GM18505 (cell line): Measurements from ENCODE around the gene SFXN5.

Experiments used
- ATAC-seq: cut with Tn5 transposase; IDR thresholded peaks from one replicate; pipeline ENCODE4 v1.9.1; 2021; ENCODE audit not compliant: unreplicated experiment
- POLR2A ChIP-seq: IDR thresholded peaks from 4 replicates; pipeline ENCODE4 v1.6.1; 2011; ENCODE audit warnings: borderline replicate concordance; ENCODE audit not compliant: insufficient read depth, insufficient read length; ENCODE audit errors: extremely low read depth

Gene SFXN5

DNA sequence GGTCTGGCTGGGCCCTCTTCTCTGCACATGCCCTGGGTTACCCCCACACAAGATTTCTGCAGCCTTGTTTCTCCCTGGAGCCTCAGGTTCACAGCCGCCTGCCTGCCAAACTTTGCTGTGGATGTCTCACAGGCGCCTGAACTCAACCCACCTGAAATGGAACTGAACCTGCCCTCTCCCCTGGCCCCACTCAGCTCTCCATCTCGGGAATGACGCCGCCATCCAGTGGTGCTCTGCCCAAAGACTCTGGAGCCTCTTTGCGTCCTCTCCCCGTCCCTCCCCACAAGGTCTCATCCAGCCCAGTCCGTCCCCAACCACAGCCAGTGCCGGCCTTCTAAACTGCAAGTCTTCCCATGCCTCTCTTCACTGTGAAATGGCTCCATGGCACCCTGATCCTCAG, 125.0 kb downstream of the SFXN5 start:
- ATAC-seq, result no peak
- TF ChIP-seq POLR2A, result no peak

DNA sequence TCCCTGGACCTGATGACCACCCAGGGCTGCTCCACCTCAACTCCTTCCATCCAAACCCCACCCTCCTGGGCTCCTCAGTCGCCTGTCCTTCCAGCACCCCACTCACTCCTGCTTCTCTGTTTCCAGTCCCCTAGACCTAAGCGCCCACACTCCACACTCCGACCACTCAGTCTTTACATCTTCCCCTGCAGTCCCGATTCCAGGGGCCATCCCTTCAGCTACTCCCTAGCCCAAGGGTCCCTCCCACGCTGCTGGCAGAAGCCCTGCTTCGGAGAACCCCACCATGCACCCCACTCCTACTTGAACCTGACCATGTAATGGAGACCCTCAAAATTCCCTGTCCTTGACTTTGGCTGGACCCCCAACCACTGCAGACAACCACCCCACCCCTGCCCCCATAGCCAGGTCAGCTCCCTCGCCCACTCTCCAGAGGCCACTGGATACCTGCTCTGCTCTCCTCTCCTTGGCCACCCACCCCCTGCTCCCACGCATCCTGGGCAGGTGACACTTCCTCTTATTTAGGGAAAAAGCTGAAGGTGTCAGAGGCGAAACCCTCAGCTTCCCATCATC, 126.0 kb downstream of the SFXN5 start:
- ATAC-seq, result no peak
- TF ChIP-seq POLR2A, result no peak

DNA sequence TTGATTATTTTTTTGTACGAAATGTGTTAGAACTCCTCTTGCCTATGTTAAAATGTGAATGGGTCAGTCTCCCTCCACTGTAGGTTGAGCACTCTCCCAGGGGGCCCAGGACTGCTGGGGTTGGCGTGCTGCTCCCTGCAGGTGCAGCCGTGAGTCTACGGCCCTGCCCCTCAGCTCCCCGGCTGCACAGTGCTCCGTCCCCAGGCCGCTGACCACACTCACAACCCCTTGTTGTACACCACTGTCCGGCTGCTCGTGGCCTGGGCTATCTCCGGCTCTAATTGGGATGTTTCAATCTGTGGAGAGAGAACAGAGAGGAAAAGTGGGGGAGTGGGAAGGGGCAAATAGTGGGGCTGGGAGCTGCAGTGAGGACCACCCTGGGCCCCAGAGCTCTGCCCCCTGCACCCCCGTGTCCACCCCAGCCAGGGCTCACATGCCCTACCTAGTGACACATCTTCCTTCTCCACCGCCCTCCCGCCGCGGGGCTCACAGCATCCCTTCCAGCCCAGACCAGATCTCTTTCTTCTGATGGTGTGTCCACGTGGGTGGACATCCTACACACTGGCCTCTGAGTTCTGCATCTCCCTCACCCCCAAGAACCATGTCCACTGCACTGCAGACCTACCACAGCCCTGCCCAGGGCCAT, 126.6 kb downstream of the SFXN5 start:
- TF ChIP-seq POLR2A, result no peak
- no peak for ATAC-seq

DNA sequence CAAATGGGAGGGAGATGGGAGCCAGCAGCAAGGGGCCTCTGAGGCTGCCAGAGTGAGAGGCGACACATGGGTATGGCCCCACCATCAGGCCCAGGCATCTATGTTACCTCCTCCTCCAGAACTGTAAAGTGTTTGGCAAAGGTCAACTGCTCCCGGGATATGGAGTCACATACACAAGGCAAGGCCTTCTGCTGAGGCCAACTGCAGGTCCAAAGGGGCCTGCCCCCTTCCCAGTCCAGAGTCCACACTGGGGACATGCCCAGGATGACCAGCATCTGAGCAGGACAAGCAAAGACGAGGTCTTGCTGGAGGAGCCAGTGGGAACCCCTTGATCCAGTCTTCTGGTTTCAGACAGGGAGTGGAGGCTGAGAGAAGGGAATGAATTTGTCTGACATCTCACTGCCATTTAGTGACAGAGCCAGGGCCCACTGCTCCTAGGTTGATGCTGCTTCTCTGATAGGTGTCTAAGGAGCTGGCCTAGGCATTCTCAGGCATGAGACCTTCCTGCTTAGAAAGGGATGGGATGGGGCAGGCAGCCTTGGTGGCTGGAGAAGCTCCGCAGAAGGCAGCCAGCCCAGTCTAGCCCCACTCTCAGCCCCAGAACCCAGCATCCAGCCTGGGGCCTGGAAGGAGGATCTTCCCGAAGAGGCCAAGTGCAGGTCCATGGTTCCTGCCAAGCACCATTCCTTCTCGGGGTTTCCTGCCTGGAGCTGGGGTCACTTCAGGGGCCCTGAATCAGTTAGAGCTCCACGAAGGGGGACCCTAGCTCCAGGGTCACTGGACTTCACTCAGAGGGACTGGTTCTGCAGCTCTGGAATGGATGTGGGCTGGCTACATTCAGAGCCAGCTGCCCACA, 127.7 kb downstream of the SFXN5 start:
- no peak for TF ChIP-seq POLR2A
- no peak for ATAC-seq

DNA sequence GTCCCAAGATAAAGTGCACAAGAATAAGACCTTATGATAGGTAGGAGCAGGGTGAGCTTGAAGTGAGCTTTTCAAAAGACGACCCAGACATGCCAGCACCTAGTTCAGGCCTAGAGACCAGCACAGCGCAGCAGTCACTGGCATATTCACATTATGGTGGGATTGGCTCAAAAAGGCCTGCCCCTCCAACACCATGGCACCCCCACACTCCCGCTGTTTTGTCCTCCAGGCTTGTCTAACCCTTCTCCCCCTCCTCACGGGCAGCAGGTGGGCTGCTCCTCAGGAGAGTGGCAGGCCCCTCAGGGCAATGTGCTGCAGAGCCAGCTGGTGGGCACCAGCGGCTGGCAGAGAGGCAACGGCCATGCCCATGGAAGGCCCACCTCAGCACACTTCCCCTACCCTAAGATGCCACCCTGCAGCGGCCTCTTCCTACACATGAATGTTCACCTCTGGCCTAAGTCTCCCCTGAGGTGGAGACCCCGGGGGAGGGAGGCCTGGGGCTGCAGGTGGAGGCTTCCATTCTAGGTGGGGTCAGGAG, 128.6 kb downstream of the SFXN5 start:
- no peak for ATAC-seq
- TF ChIP-seq POLR2A, result no peak

DNA sequence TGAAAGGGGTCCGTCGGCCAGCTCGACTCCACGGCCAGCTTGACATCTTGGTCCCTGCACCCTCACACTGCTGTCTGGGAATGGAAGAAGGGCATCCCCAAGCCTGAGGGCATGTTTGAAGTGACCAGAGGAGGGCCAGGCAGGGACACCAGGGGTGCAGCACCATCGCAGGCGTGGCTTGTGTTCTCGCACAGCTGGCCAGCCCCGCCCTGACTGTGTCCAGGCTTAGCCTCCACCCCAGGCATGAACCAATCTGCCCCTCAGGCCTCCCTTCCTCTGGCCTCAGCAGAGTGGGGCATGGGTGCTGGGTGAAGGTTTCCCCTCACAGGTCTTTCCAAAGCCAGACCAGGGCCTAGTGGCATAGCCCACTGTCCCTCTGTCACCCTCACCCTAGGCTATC, 129.2 kb downstream of the SFXN5 start:
- no peak for TF ChIP-seq POLR2A
- no peak for ATAC-seq

DNA sequence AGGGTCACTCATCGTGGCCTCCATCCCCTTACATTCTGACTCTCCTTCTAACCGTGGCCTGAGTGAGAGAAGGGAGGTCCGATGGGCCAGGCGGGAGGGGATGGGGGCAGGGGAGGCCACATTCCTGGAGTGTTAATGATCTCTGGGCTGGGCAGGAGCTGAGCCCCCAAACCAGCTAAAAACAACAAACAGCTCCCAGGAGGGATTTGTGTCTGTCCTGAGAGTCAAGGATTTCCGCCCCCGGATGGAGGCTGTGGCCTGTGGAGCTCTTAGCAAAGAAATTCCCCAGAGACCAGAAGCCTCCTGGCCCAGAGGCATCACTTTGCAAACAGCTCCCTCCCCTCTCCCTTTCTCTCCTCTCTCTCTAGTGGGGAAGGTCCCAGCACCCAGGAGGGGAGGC, 130.7 kb downstream of the SFXN5 start:
- TF ChIP-seq POLR2A, result no peak
- no peak for ATAC-seq

DNA sequence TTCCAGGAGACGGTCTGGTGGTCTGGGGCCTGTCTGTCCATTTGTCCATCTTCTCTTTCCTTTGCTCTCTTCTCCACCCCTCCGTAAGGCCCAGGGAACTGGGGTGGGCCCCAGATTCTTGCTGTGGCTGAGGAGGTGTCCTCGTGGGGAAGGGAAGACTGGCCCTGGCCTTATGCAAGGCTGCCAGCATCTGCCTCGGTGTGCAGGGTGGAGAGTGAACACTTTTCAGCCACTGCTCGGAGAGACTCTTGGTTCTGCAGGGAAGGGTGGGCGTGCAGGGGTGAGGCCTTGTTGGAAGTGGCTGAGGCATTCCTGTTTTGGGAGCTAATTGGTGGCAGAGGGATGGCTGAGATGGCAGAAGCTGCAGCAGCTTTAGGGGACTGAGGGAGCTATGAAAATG, 131.2 kb downstream of the SFXN5 start:
- no peak for ATAC-seq

DNA sequence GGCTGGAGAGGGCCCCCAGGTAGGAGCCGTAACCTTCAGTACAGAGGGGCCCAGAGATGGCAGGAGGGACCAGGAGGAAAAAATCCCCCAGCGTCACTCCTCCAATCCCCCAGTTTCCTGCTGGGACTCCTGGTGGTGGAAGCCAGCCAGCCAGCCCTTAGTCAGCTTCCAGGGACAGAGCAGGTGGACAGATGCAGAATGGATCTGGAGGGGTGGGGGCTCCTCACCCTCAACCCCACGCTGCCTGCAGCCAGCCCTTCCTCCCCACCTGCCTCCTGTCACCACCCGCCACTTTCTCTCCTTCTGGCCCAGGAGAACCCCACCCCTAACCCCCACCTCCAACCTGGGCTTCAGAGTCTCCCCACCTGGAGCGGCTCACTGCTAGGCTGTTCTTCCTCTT, 133.1 kb downstream of the SFXN5 start:
- ATAC-seq, result no peak
- no peak for TF ChIP-seq POLR2A

More for the DNA sequence above, 131.2 kb downstream of the SFXN5 start:
- TF ChIP-seq POLR2A, result no peak

DNA sequence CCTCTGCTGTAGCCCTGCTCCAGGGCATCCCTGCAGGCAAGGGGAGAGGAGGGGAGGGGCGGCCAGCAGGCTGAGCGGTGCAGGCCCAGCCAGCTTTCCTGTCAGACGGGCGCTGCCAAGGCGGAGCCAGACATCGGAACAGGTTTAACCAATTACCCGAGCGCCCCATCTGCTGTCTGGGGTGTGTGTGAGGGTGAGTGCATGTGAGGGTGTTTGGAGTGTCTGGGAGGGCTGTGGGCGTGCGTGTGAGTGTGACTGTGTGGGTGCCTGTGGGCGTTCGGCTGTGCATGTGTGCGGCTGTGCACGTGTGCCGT, 134.2 kb downstream of the SFXN5 start:
- no peak for ATAC-seq

DNA sequence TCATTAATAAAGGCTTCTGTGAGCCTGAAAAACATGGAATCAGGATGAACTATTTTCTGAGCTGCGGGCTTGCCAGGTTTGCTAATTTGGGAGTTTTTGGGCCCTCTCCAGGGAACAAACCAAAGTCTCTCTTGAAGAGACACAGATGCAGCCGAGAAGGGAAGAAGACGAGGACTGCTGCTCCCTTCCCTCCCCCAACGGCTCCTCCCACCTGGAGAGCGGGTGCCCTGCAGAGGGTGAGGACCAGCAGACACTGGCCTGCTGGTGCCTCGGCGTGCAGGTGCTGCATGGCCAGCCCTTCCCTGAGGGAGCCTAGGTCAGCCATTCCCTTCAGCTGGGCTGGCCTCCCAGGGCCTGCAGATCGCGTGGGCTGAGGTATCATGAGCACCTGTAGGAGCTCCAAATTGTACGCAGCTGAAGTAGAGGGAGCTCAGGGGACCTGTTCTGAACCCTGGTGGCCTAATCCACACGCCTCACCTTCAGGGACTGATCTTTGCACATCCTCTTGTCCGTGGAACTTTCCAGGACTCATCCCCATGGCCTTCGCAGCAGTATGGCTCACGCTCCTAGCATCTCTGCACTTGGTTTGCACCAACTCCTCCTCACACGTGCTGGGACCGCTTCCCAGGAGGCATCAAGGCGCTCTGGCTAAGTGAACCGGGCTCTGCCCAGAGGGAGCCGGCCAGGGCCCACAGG, 134.7 kb downstream of the SFXN5 start:
- ATAC-seq, result no peak
- no peak for TF ChIP-seq POLR2A

More for the DNA sequence above, 134.2 kb downstream of the SFXN5 start:
- no peak for TF ChIP-seq POLR2A

DNA sequence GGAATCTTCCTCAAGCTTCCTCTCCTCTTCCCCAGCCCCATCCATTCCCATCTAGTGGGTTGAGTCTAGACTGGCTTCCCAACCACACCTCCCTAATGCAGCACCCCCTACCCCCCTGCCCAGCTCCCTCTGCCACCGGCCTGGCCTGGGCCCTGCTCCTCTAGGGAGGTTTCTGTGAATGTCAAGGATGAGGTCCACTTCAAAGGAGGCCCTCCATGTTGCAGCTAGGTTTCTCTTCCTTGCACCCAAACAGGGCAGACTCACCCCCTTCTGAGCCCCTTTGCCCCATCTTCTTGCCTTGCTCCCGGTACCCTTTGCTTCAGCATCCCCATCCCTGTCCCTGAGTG, 135.9 kb downstream of the SFXN5 start:
- no peak for ATAC-seq
- no peak for TF ChIP-seq POLR2A
